GM23338 (cell line): ENCODE data around the gene FUBP1.

Experiments used
- EZH2 ChIP-seq: fragments of 200-600 bp; sonication (generic); IDR thresholded peaks from one replicate; pipeline ENCODE4 v1.8.0; 2017; ENCODE audit warnings: antibody characterized with exemption, mild to moderate bottlenecking, low read depth; ENCODE audit not compliant: unreplicated experiment
- EZH2phosphoT487 ChIP-seq: fragments of 200-600 bp; sonication (generic); IDR thresholded peaks from one replicate; pipeline ENCODE4 v1.8.1; 2018; ENCODE audit warnings: antibody characterized with exemption; ENCODE audit not compliant: unreplicated experiment
- JUNB ChIP-seq: IDR thresholded peaks from one replicate; pipeline ENCODE4 v1.6.1; 2016; ENCODE audit warnings: antibody characterized with exemption; ENCODE audit not compliant: unreplicated experiment
- NANOG ChIP-seq: IDR thresholded peaks from 2 replicates; pipeline ENCODE4 v1.6.1; 2016; ENCODE audit warnings: antibody characterized with exemption, borderline replicate concordance
- POLR2AphosphoS5 ChIP-seq: IDR thresholded peaks from 2 replicates; pipeline ENCODE4 v1.6.1; 2016; ENCODE audit warnings: antibody characterized with exemption, low read depth
- TF ChIP-seq, protein P1 (sequence below), 2 experiments: fragments of 200-600 bp in 1 of 2; sonication (generic) in 1 of 2; conservative IDR thresholded peaks; 2 replicates each; pipeline versions ENCODE4 v1.5.1 to v1.6.1; 2016 to 2017; ENCODE audit warnings: antibody characterized with exemption in 2 of 2, low read depth in 2 of 2, mild to moderate bottlenecking in 2 of 2, moderate library complexity in 1 of 2
- TF ChIP-seq, protein P2 (sequence below): IDR thresholded peaks from one replicate; pipeline ENCODE4 v1.6.1; 2018; ENCODE audit warnings: antibody characterized with exemption; ENCODE audit not compliant: unreplicated experiment

DNA sequence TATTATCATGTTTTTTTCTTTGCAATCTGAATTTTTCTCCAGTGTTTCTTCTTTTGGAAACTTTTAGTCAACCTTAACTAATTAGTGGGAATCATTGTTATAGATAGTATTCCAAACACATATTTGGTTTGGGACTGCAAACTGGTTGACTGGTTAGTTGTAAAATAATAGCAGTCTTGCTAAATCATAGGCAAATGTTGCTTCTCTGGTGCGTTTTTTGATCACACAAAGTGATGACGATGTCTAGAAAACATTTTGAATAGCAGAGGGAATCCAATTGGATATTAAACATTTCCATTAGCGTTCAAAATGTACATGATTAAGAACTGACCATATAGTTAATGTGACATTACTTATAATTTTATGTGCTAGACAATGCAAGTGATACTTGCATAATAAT, 30.4 kb upstream of the FUBP1 start:
- TF ChIP-seq, protein P1, sequence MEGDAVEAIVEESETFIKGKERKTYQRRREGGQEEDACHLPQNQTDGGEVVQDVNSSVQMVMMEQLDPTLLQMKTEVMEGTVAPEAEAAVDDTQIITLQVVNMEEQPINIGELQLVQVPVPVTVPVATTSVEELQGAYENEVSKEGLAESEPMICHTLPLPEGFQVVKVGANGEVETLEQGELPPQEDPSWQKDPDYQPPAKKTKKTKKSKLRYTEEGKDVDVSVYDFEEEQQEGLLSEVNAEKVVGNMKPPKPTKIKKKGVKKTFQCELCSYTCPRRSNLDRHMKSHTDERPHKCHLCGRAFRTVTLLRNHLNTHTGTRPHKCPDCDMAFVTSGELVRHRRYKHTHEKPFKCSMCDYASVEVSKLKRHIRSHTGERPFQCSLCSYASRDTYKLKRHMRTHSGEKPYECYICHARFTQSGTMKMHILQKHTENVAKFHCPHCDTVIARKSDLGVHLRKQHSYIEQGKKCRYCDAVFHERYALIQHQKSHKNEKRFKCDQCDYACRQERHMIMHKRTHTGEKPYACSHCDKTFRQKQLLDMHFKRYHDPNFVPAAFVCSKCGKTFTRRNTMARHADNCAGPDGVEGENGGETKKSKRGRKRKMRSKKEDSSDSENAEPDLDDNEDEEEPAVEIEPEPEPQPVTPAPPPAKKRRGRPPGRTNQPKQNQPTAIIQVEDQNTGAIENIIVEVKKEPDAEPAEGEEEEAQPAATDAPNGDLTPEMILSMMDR (conservative IDR thresholded peaks at IDR 0.05; ENCODE audit: low read depth in 2 of 2) = no peak
- TF ChIP-seq NANOG (no peak), JUNB (no peak), EZH2phosphoT487 (no peak), EZH2 (no peak), POLR2AphosphoS5 (no peak)
- TF ChIP-seq, protein P2, sequence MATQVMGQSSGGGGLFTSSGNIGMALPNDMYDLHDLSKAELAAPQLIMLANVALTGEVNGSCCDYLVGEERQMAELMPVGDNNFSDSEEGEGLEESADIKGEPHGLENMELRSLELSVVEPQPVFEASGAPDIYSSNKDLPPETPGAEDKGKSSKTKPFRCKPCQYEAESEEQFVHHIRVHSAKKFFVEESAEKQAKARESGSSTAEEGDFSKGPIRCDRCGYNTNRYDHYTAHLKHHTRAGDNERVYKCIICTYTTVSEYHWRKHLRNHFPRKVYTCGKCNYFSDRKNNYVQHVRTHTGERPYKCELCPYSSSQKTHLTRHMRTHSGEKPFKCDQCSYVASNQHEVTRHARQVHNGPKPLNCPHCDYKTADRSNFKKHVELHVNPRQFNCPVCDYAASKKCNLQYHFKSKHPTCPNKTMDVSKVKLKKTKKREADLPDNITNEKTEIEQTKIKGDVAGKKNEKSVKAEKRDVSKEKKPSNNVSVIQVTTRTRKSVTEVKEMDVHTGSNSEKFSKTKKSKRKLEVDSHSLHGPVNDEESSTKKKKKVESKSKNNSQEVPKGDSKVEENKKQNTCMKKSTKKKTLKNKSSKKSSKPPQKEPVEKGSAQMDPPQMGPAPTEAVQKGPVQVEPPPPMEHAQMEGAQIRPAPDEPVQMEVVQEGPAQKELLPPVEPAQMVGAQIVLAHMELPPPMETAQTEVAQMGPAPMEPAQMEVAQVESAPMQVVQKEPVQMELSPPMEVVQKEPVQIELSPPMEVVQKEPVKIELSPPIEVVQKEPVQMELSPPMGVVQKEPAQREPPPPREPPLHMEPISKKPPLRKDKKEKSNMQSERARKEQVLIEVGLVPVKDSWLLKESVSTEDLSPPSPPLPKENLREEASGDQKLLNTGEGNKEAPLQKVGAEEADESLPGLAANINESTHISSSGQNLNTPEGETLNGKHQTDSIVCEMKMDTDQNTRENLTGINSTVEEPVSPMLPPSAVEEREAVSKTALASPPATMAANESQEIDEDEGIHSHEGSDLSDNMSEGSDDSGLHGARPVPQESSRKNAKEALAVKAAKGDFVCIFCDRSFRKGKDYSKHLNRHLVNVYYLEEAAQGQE = no peak
